Stimulated activated naive B cell treated with anti-CD40 and anti-IgM and Interleukin-4, amounts not matched to agents 10 μg/mL and 1 μg/mL and 100 μg/mL, for 72 hours (primary cell): ENCODE results near the gene TMEM220.
"Not testable (repeated sequence)": the region's sequence is repeated elsewhere in the genome, so short reads cannot be mapped to it uniquely, and the experiment has no call there.

ENCODE experiments used
- ATAC-seq, 2 donors: fragments of 150-1000 bp; cut with Tn5 transposase; replicated peaks; 2 replicates each; pipeline ENCODE4 v1.10.0; 2021; ENCODE audit warnings: moderate library complexity in 1 of 2
- DNase-seq: peaks from one replicate; pipeline ENCODE4 v3.0.0; 2021
- H3K27ac Mint-ChIP-seq: one replicate; pipeline ENCODE4 v1.8.0; 2022; ENCODE audit warnings: mild to moderate bottlenecking, mixed read lengths
- H3K27me3 Mint-ChIP-seq, 2 donors: one replicate each; pipeline ENCODE4 v1.8.0; 2022; ENCODE audit warnings: mixed read lengths in 2 of 2
- H3K36me3 Mint-ChIP-seq, 2 donors: one replicate each; pipeline ENCODE4 v1.8.0; 2022; ENCODE audit warnings: mixed read lengths in 2 of 2, mild to moderate bottlenecking in 1 of 2
- H3K4me1 Mint-ChIP-seq, 2 donors: one replicate each; pipeline ENCODE4 v1.8.0; 2022; ENCODE audit warnings: mixed read lengths in 2 of 2, mild to moderate bottlenecking in 1 of 2
- H3K4me3 Mint-ChIP-seq, 2 donors: one replicate each; pipeline ENCODE4 v1.8.0; 2022; ENCODE audit warnings: mild to moderate bottlenecking in 2 of 2, mixed read lengths in 2 of 2, moderate library complexity in 1 of 2
- H3K9me3 Mint-ChIP-seq, 2 donors: one replicate each; pipeline ENCODE4 v1.8.0; 2022; ENCODE audit warnings: mixed read lengths in 2 of 2, mild to moderate bottlenecking in 1 of 2

The TMEM220 gene

GRCh38 chr17:10695875-10696407 lies 33.9 kb downstream of the TMEM220 start:
- not testable (repeated sequence) for DNase-seq, H3K27me3 Mint-ChIP-seq, H3K9me3 Mint-ChIP-seq, ATAC-seq, H3K27ac Mint-ChIP-seq
- Mint-ChIP-seq H3K4me1 (peaks cover 19 to 41% of the 10 kb centered on the region in 2 donors), H3K4me3 (peak overlapping the region; percentile 92), H3K36me3 (peaks cover 22 to 33% of the 10 kb centered on the region in 2 donors)

GRCh38 chr17:10687499-10687898 lies 42.3 kb downstream of the TMEM220 start:
- Mint-ChIP-seq H3K36me3 (peaks cover 37 to 56% of the 10 kb centered on the region in 2 donors), H3K9me3 (no peaks in the 10 kb centered on the region), H3K4me3 (no peak overlapping the region), H3K4me1 (peaks cover 14 to 16% of the 10 kb centered on the region in 2 donors), H3K27me3 (no peaks in the 10 kb centered on the region), H3K27ac (no peak overlapping the region)
- ATAC-seq: no peak
- no peak for DNase-seq

GRCh38 chr17:10683853-10684252 lies 46.0 kb downstream of the TMEM220 start:
- ATAC-seq (no peak), DNase-seq (no peak)
- Mint-ChIP-seq H3K27me3 (no peaks in the 10 kb centered on the region), H3K4me3 (no peak overlapping the region), H3K9me3 (no peaks in the 10 kb centered on the region), H3K4me1 (peaks cover 0 to 1% of the 10 kb centered on the region in 2 donors), H3K36me3 (peaks cover 35 to 47% of the 10 kb centered on the region in 2 donors), H3K27ac (no peak overlapping the region)

GRCh38 chr17:10681866-10682446 lies 47.9 kb downstream of the TMEM220 start:
- Mint-ChIP-seq H3K27me3 (no peaks in the 10 kb centered on the region), H3K4me3 (no peak overlapping the region), H3K9me3 (no peaks in the 10 kb centered on the region), H3K27ac (no peak overlapping the region), H3K4me1 (peaks cover 0 to 1% of the 10 kb centered on the region in 2 donors), H3K36me3 (peaks cover 33 to 50% of the 10 kb centered on the region in 2 donors)
- DNase-seq (no peak), ATAC-seq (no peak)

GRCh38 chr17:10674704-10675103 lies 55.1 kb downstream of the TMEM220 start:
- no peaks in the 10 kb centered on the region for H3K27me3 Mint-ChIP-seq
- H3K9me3 Mint-ChIP-seq: no peaks in the 10 kb centered on the region
- peaks cover 14 to 37% of the 10 kb centered on the region in 2 donors for H3K36me3 Mint-ChIP-seq
- no peak overlapping the region for H3K27ac Mint-ChIP-seq
- DNase-seq (no peak), ATAC-seq (no peak)
- H3K4me3 Mint-ChIP-seq: no peak overlapping the region
- no peaks in the 10 kb centered on the region for H3K4me1 Mint-ChIP-seq

GRCh38 chr17:10673312-10673711 lies 56.5 kb downstream of the TMEM220 start:
- Mint-ChIP-seq H3K4me3 (no peak overlapping the region), H3K9me3 (no peaks in the 10 kb centered on the region), H3K27me3 (no peaks in the 10 kb centered on the region), H3K36me3 (peaks cover 11 to 30% of the 10 kb centered on the region in 2 donors), H3K4me1 (no peaks in the 10 kb centered on the region), H3K27ac (no peak overlapping the region)
- DNase-seq (no peak), ATAC-seq (no peak)

- ATAC-seq: no peak
- Mint-ChIP-seq H3K27me3 (no peaks in the 10 kb centered on the region), H3K9me3 (no peaks in the 10 kb centered on the region), H3K36me3 (peaks cover 18 to 24% of the 10 kb centered on the region in 2 donors), H3K4me3 (no peak overlapping the region), H3K4me1 (no peaks in the 10 kb centered on the region), H3K27ac (no peak overlapping the region)
- no peak for DNase-seq
These were observed 61.0 kb downstream of the TMEM220 start for GRCh38 chr17:10668775-10669174.

- no peaks in the 10 kb centered on the region for H3K27me3 Mint-ChIP-seq
- no peaks in the 10 kb centered on the region for H3K4me1 Mint-ChIP-seq
- H3K4me3 Mint-ChIP-seq: no peak overlapping the region
- ATAC-seq: no peak
- no peak for DNase-seq
- peaks cover 18 to 22% of the 10 kb centered on the region in 2 donors for H3K36me3 Mint-ChIP-seq
- no peak overlapping the region for H3K27ac Mint-ChIP-seq
- no peaks in the 10 kb centered on the region for H3K9me3 Mint-ChIP-seq
These were observed 62.9 kb downstream of the TMEM220 start for GRCh38 chr17:10666906-10667305.

GRCh38 chr17:10664571-10664970 lies 65.3 kb downstream of the TMEM220 start:
- Mint-ChIP-seq H3K9me3 (no peaks in the 10 kb centered on the region), H3K27me3 (no peaks in the 10 kb centered on the region), H3K4me1 (no peaks in the 10 kb centered on the region), H3K4me3 (no peak overlapping the region), H3K36me3 (peaks cover 22 to 30% of the 10 kb centered on the region in 2 donors), H3K27ac (no peak overlapping the region)
- no peak for ATAC-seq
- DNase-seq: no peak
